ENCODE measurements around the gene FOXP1. TPM values are rescaled to one million over a fixed set of nuclear protein-coding genes. Genes with fewer than 3 reads are reported as not detected.

The FOXP1 gene
- total and polyA plus RNA-seq, 9 of the 15 experiments (the other 6 are each of a cell fraction or from before 2014, with no cell fraction given) = 7.7 to 34.5 (median 13.7) TPM

DNA sequence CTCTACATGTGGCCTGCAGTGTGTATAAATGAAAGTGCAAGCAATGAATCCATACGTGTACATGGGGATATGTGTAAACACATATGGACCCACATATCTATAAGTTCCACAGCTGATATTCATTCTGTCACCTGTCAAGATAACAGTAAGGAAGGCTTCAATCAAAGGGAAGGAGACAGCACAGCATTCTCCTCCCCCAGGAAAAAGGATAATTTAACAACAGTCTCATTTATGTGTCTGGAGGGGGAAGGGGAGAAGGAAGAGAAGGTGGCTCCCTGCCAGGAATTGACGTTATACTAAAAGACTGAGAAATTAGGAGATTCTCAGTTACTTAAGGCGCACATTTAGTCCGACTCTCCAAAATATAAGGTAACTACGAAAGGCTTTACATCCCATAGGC is 345.9 kb downstream of the FOXP1 start (continued):
- TF ChIP-seq, protein P1, sequence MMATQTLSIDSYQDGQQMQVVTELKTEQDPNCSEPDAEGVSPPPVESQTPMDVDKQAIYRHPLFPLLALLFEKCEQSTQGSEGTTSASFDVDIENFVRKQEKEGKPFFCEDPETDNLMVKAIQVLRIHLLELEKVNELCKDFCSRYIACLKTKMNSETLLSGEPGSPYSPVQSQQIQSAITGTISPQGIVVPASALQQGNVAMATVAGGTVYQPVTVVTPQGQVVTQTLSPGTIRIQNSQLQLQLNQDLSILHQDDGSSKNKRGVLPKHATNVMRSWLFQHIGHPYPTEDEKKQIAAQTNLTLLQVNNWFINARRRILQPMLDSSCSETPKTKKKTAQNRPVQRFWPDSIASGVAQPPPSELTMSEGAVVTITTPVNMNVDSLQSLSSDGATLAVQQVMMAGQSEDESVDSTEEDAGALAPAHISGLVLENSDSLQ (IDR thresholded peaks at IDR 0.05) = peak; percentile 53; the same call in 1 of the 2 replicates
- TF ChIP-seq, protein P2, sequence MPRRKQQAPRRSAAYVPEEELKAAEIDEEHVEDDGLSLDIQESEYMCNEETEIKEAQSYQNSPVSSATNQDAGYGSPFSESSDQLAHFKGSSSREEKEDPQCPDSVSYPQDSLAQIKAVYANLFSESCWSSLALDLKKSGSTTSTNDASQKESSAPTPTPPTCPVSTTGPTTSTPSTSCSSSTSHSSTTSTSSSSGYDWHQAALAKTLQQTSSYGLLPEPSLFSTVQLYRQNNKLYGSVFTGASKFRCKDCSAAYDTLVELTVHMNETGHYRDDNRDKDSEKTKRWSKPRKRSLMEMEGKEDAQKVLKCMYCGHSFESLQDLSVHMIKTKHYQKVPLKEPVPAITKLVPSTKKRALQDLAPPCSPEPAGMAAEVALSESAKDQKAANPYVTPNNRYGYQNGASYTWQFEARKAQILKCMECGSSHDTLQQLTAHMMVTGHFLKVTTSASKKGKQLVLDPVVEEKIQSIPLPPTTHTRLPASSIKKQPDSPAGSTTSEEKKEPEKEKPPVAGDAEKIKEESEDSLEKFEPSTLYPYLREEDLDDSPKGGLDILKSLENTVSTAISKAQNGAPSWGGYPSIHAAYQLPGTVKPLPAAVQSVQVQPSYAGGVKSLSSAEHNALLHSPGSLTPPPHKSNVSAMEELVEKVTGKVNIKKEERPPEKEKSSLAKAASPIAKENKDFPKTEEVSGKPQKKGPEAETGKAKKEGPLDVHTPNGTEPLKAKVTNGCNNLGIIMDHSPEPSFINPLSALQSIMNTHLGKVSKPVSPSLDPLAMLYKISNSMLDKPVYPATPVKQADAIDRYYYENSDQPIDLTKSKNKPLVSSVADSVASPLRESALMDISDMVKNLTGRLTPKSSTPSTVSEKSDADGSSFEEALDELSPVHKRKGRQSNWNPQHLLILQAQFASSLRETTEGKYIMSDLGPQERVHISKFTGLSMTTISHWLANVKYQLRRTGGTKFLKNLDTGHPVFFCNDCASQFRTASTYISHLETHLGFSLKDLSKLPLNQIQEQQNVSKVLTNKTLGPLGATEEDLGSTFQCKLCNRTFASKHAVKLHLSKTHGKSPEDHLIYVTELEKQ (CRISPR knock-in tag; IDR thresholded peaks at IDR 0.05) = no peak
- TF ChIP-seq PBX2 (CRISPR knock-in tag; IDR thresholded peaks at IDR 0.05; ENCODE audit: low read depth) = no peak
- peak; percentile 53; the same call in 1 of the 2 replicates for TF ChIP-seq PBX2 (tag; conservative IDR thresholded peaks at IDR 0.05; ENCODE audit: low read depth)
- no peak for TF ChIP-seq KAT7 (CRISPR knock-in tag; IDR thresholded peaks at IDR 0.05; ENCODE audit: borderline replicate concordance)
- peak; percentile 83 for TF ChIP-seq MEIS2 (IDR thresholded peaks at IDR 0.05; ENCODE audit: partially characterized antibody)
- TF ChIP-seq SRSF7 (optimal IDR thresholded peaks at IDR 0.05; ENCODE audit: low read depth, low read length) = no peak
- TF ChIP-seq PHF8 (IDR thresholded peaks at IDR 0.05; ENCODE audit: borderline replicate concordance, low read length) = no peak
- no peak for TF ChIP-seq IFI16 (CRISPR knock-in tag; IDR thresholded peaks at IDR 0.05)
- no peak for TF ChIP-seq PRPF4 (IDR thresholded peaks at IDR 0.05; ENCODE audit: insufficient read depth, low read depth, low read length, poor library complexity, severe bottlenecking)
- no peak for TF ChIP-seq CSDE1 (IDR thresholded peaks at IDR 0.05)
- no peak for TF ChIP-seq ZNF764 (CRISPR knock-in tag; IDR thresholded peaks at IDR 0.05; ENCODE audit: low read depth)
- TF ChIP-seq ZNF444 (CRISPR knock-in tag; IDR thresholded peaks at IDR 0.05) = no peak
- TF ChIP-seq, protein P3, sequence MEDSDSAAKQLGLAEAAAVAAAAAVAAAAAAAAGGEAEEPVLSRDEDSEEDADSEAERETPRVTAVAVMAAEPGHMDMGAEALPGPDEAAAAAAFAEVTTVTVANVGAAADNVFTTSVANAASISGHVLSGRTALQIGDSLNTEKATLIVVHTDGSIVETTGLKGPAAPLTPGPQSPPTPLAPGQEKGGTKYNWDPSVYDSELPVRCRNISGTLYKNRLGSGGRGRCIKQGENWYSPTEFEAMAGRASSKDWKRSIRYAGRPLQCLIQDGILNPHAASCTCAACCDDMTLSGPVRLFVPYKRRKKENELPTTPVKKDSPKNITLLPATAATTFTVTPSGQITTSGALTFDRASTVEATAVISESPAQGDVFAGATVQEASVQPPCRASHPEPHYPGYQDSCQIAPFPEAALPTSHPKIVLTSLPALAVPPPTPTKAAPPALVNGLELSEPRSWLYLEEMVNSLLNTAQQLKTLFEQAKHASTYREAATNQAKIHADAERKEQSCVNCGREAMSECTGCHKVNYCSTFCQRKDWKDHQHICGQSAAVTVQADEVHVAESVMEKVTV (CRISPR knock-in tag; IDR thresholded peaks at IDR 0.05) = no peak
